DND-41 (cell line): ENCODE results near the gene GABRA4.

Source experiments
- ATAC-seq: fragments of 200-7000 bp; cut with Tn5 transposase; 3 replicates; pipeline ENCODE4 v1.9.1; 2021; ENCODE audit warnings: low read depth; ENCODE audit not compliant: insufficient read depth
- DNase-seq: peaks from one replicate; pipeline ENCODE4 v3.0.0-alpha.2; 2020
- H2AFZ ChIP-seq: 2 replicates; pipeline ENCODE4 v1.6.0; 2012; ENCODE audit warnings: low read depth, low read length
- H3K27ac ChIP-seq: 2 replicates; pipeline ENCODE4 v1.5.1; 2012; ENCODE audit warnings: low read length, inconsistent platforms
- H3K27me3 ChIP-seq: fragments of 200-600 bp; sonication (generic); 2 replicates; pipeline ENCODE4 v1.6.0; 2012; ENCODE audit warnings: low read length, mild to moderate bottlenecking, inconsistent platforms; ENCODE audit not compliant: insufficient read depth, poor library complexity
- H3K36me3 ChIP-seq: 2 replicates; pipeline ENCODE4 v1.5.1; 2012; ENCODE audit warnings: low read length, inconsistent platforms; ENCODE audit not compliant: insufficient read depth
- H3K4me1 ChIP-seq: 2 replicates; pipeline ENCODE4 v1.5.1; 2012; ENCODE audit warnings: mild to moderate bottlenecking, low read length; ENCODE audit not compliant: insufficient read depth
- H3K4me2 ChIP-seq: 2 replicates; pipeline ENCODE4 v1.6.0; 2012; ENCODE audit warnings: mild to moderate bottlenecking, moderate library complexity, low read length, inconsistent platforms; ENCODE audit not compliant: insufficient read depth
- H3K4me3 ChIP-seq, 2 experiments: fragments of 200-600 bp in 1 of 2; shearing (Covaris generic) in 1 of 2; 2 replicates each; pipeline ENCODE4 v1.5.1; 2012 to 2016; ENCODE audit warnings: inconsistent platforms in 2 of 2, low read length in 2 of 2, mild to moderate bottlenecking in 2 of 2, low read depth in 1 of 2, moderate library complexity in 1 of 2
- H3K79me2 ChIP-seq: 2 replicates; pipeline ENCODE4 v1.6.0; 2012; ENCODE audit warnings: low read length, inconsistent platforms; ENCODE audit not compliant: insufficient read depth
- H3K9ac ChIP-seq: 2 replicates; pipeline ENCODE4 v1.6.0; 2012; ENCODE audit warnings: low read depth, mild to moderate bottlenecking, inconsistent platforms, low read length, moderate library complexity
- H3K9me3 ChIP-seq: 2 replicates; pipeline ENCODE4 v1.5.1; 2012; ENCODE audit warnings: low read length, moderate library complexity, mild to moderate bottlenecking, inconsistent platforms; ENCODE audit not compliant: insufficient read depth, severe bottlenecking
- H4K20me1 ChIP-seq: 2 replicates; pipeline ENCODE4 v1.6.0; 2012; ENCODE audit warnings: low read length; ENCODE audit not compliant: insufficient read depth
- EZH2 ChIP-seq: IDR thresholded peaks from 3 replicates; pipeline ENCODE4 v1.6.1; 2012; ENCODE audit warnings: borderline replicate concordance, low read depth, mild to moderate bottlenecking, moderate library complexity, low read length, inconsistent platforms; ENCODE audit not compliant: severe bottlenecking
- TF ChIP-seq, protein P1 (sequence below): IDR thresholded peaks from 2 replicates; pipeline ENCODE4 v1.5.1; 2012; ENCODE audit warnings: borderline replicate concordance, low read length, moderate library complexity, mild to moderate bottlenecking; ENCODE audit not compliant: poor library complexity, severe bottlenecking; ENCODE audit errors: extremely low read depth

GABRA4 gene

DNA sequence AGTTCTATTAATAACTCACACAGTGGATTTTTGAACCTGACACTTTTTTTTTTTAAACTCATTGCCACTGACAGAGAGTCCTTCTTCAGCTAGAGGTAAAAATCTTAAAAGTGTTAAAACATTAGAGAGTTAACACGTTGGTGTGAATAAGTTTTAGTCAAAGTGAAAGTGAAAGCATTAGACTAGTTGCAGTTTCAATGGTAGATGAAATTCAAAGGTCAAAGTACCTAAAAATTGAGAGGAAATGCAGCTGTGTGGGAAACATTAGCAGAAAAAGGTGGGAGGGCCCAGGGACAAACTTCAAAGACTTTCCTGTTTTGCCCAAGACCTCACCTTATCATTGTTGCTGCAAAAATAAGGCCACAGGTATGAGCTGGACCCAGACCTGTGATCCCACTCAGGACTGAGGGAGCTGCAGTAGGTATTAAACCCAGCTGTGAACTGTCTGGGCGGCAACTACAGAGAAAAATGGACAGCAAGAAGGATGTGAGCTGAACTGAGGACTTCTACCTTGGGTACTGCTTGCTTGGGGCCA, 17.6 kb upstream of the GABRA4 start:
- Histone ChIP-seq H3K9ac (peak overlapping the region; percentile 19; the same call in 1 of the 2 replicates), H3K9me3 (peaks cover 4% of the 10 kb centered on the region), H4K20me1 (no peaks in the 10 kb centered on the region), H3K4me2 (peak overlapping the region; percentile 55), H3K27me3 (peaks cover 3% of the 10 kb centered on the region), H3K4me1 (peaks cover 14% of the 10 kb centered on the region), H2AFZ (peak overlapping the region; percentile 82), H3K36me3 (no peaks in the 10 kb centered on the region), H3K27ac (peak overlapping the region; percentile 62), H3K79me2 (no peaks in the 10 kb centered on the region), H3K4me3 (peak overlapping the region in 1 of 2 experiments; percentile 33; a peak in 2 of 4 replicates)
- TF ChIP-seq EZH2, result no peak
- TF ChIP-seq, protein P1, sequence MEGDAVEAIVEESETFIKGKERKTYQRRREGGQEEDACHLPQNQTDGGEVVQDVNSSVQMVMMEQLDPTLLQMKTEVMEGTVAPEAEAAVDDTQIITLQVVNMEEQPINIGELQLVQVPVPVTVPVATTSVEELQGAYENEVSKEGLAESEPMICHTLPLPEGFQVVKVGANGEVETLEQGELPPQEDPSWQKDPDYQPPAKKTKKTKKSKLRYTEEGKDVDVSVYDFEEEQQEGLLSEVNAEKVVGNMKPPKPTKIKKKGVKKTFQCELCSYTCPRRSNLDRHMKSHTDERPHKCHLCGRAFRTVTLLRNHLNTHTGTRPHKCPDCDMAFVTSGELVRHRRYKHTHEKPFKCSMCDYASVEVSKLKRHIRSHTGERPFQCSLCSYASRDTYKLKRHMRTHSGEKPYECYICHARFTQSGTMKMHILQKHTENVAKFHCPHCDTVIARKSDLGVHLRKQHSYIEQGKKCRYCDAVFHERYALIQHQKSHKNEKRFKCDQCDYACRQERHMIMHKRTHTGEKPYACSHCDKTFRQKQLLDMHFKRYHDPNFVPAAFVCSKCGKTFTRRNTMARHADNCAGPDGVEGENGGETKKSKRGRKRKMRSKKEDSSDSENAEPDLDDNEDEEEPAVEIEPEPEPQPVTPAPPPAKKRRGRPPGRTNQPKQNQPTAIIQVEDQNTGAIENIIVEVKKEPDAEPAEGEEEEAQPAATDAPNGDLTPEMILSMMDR, result no peak
- ATAC-seq (peak; percentile 88), DNase-seq (peak; percentile 49)

DNA sequence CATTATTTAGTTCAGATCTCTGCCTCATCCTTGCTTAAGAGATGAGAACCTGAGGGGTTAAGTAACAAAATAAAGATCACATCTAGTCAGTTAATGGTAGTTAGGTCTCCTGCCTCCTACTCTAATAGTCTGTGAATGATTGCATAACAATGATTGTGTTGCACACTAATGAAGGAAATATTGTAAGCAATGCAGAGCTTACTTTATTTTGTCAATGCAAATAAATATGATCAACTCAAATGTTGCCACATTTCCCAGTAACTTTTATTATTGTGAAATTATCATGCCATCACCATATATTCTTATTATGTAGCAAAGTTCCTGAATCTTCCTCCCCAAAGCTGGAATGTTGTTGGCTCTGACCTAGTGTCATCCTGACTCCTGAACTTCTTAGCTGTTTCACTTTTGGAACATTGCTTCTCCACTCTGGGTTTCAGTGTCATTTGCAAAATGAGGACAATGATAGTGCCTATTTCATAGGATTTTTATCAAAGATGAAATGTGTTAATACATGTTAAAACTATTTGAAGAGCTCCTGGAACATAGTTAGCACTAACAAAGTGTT, 17.0 kb upstream of the GABRA4 start:
- TF ChIP-seq, protein P1, result no peak
- no peak for TF ChIP-seq EZH2
- Histone ChIP-seq H4K20me1 (no peaks in the 10 kb centered on the region), H3K27ac (peak overlapping the region; percentile 62), H3K79me2 (no peaks in the 10 kb centered on the region), H2AFZ (peak overlapping the region; percentile 82), H3K9ac (peak overlapping the region; percentile 19; the same call in 1 of the 2 replicates), H3K36me3 (no peaks in the 10 kb centered on the region), H3K9me3 (peaks cover 4% of the 10 kb centered on the region), H3K4me1 (peaks cover 14% of the 10 kb centered on the region), H3K4me2 (peak overlapping the region; percentile 55), H3K4me3 (peak overlapping the region in 1 of 2 experiments; percentile 33; a peak in 2 of 4 replicates), H3K27me3 (no peaks in the 10 kb centered on the region)
- ATAC-seq (peak; percentile 21; the same call in 1 of the 3 replicates), DNase-seq (no peak)

DNA sequence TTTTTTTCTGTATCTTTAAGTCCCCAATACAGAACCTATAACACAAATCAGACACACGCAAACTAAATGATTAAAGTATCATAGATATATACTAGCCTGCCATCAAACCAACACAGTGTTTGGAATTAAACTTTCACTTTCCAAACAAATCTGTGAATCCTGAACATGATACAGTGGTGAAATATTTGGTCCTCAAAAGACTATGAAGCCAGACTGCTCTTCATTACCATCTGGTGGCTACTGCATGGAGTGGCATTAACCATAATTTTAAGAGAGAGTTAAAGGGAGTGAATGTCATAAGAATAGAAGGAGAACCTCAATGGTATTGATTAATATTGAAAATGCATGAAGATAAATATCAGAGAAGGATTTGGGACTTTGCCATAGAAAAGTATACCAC, 9.2 kb upstream of the GABRA4 start:
- H3K4me2 ChIP-seq, result no peak overlapping the region
- TF ChIP-seq EZH2, result no peak
- TF ChIP-seq, protein P1, result peak; percentile 29
- no peak overlapping the region for H3K9ac ChIP-seq
- H3K27me3 ChIP-seq, result peaks cover 3% of the 10 kb centered on the region
- no peaks in the 10 kb centered on the region for H4K20me1 ChIP-seq
- ATAC-seq, result no peak
- no peak overlapping the region for H2AFZ ChIP-seq
- DNase-seq, result no peak
- H3K4me1 ChIP-seq, result no peaks in the 10 kb centered on the region
- no peaks in the 10 kb centered on the region for H3K9me3 ChIP-seq
- H3K27ac ChIP-seq, result no peak overlapping the region
- H3K36me3 ChIP-seq, result no peaks in the 10 kb centered on the region
- H3K4me3 ChIP-seq, result no peak overlapping the region
- H3K79me2 ChIP-seq, result no peaks in the 10 kb centered on the region

DNA sequence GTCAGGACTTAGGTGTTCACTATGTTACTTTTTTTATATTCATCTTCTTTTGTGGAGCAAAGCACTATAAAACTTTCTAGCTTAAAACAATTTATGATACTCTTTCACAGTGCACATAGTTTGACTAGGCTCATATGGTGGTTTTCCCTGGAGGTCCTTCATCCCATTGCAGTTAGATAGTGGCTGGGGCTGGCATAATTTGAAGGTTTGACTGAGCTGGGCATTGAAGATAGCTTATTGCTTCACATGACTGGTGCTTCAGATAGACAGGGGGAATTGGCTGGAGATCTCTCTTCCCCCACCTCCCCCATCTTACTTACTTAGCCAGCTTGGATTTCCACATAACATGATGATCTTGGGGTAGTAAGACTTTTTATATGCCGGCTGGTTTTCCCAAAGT, 7.0 kb upstream of the GABRA4 start:
- no peak for DNase-seq
- no peak overlapping the region for H3K9ac ChIP-seq
- H3K27me3 ChIP-seq, result peaks cover 3% of the 10 kb centered on the region
- H3K4me1 ChIP-seq, result no peaks in the 10 kb centered on the region
- no peaks in the 10 kb centered on the region for H3K36me3 ChIP-seq
- no peak overlapping the region for H2AFZ ChIP-seq
- TF ChIP-seq, protein P1, result no peak
- no peak for TF ChIP-seq EZH2
- H3K4me2 ChIP-seq, result no peak overlapping the region
- no peak overlapping the region for H3K4me3 ChIP-seq
- no peaks in the 10 kb centered on the region for H4K20me1 ChIP-seq
- no peak for ATAC-seq
- no peaks in the 10 kb centered on the region for H3K79me2 ChIP-seq
- H3K27ac ChIP-seq, result no peak overlapping the region
- no peaks in the 10 kb centered on the region for H3K9me3 ChIP-seq
